GM19452 (cell line): ENCODE data around the gene SEPTIN8.
"Not testable (repeated sequence)": the region's sequence is repeated elsewhere in the genome, so short reads cannot be mapped to it uniquely, and the experiment has no call there.

Experiments used
- ATAC-seq: cut with Tn5 transposase; IDR thresholded peaks from one replicate; pipeline ENCODE4 v1.9.1; 2021; ENCODE audit not compliant: unreplicated experiment

SEPTIN8 gene

GRCh38 chr5:132812781-132813598, 36.0 kb upstream of the SEPTIN8 start, which contains the start of gene SOWAHA:
TSS of gene SOWAHA (plus strand) at chr5:132813302. CDS start at chr5:132813622, 320 bp downstream.
- ATAC-seq: no peak

GRCh38 chr5:132812123-132812765, 35.2 kb upstream of the SEPTIN8 start:
- no peak for ATAC-seq

- ATAC-seq: no peak
Measured at GRCh38 chr5:132810605-132811004, 33.6 kb upstream of the SEPTIN8 start.

- ATAC-seq: no peak
Measured at GRCh38 chr5:132808866-132809265, 31.8 kb upstream of the SEPTIN8 start.

GRCh38 chr5:132808448-132808847, 31.4 kb upstream of the SEPTIN8 start:
- no peak for ATAC-seq

GRCh38 chr5:132807163-132807838, 30.3 kb upstream of the SEPTIN8 start:
- no peak for ATAC-seq

- ATAC-seq: not testable (repeated sequence)
Measured at GRCh38 chr5:132806804-132807162, 29.7 kb upstream of the SEPTIN8 start.

GRCh38 chr5:132805872-132806271, 28.8 kb upstream of the SEPTIN8 start:
- not testable (repeated sequence) for ATAC-seq

- not testable (repeated sequence) for ATAC-seq
Measured at GRCh38 chr5:132804219-132804618, 27.2 kb upstream of the SEPTIN8 start.

GRCh38 chr5:132802685-132803066, 25.6 kb upstream of the SEPTIN8 start:
- ATAC-seq: not testable (repeated sequence)

- no peak for ATAC-seq
Measured at GRCh38 chr5:132802044-132802684, 25.1 kb upstream of the SEPTIN8 start.

GRCh38 chr5:132800545-132800944, 23.5 kb upstream of the SEPTIN8 start:
- no peak for ATAC-seq

GRCh38 chr5:132799392-132799791, 22.4 kb upstream of the SEPTIN8 start:
- no peak for ATAC-seq

GRCh38 chr5:132797651-132798050, 20.6 kb upstream of the SEPTIN8 start:
- no peak for ATAC-seq

GRCh38 chr5:132791026-132791425, 14.0 kb upstream of the SEPTIN8 start:
- ATAC-seq: no peak

GRCh38 chr5:132790201-132790865, 13.3 kb upstream of the SEPTIN8 start:
- ATAC-seq: no peak

- ATAC-seq: no peak
Measured at GRCh38 chr5:132788990-132789886, 12.2 kb upstream of the SEPTIN8 start.

- ATAC-seq: no peak
Measured at GRCh38 chr5:132788508-132788907, 11.5 kb upstream of the SEPTIN8 start.

GRCh38 chr5:132787076-132787475, 10.0 kb upstream of the SEPTIN8 start:
- no peak for ATAC-seq

GRCh38 chr5:132785864-132786263, 8.8 kb upstream of the SEPTIN8 start:
- no peak for ATAC-seq
